ES-I3 (cell line): ENCODE measurements around the gene DNAH1.

ENCODE experiments used
- H3K36me3 ChIP-seq: 2 replicates; pipeline ENCODE4 v1.6.1; 2013; ENCODE audit warnings: mild to moderate bottlenecking, low read length, control low read depth, moderate library complexity; ENCODE audit not compliant: insufficient read depth
- H3K4me1 ChIP-seq: 2 replicates; pipeline ENCODE4 v1.6.1; 2013; ENCODE audit warnings: mild to moderate bottlenecking, control low read depth, low read length; ENCODE audit not compliant: insufficient read depth
- H3K9ac ChIP-seq: 2 replicates; pipeline ENCODE4 v1.6.1; 2013; ENCODE audit warnings: low read depth, mild to moderate bottlenecking, low read length, moderate library complexity
- H3K9me3 ChIP-seq: 2 replicates; pipeline ENCODE4 v1.6.1; 2013; ENCODE audit warnings: mild to moderate bottlenecking, low read length, moderate library complexity; ENCODE audit not compliant: control insufficient read depth, insufficient read depth

Gene DNAH1

GRCh38 chr3:52405601-52406110 is 89.5 kb downstream of the DNAH1 start:
- Histone ChIP-seq H3K9me3 (no peaks in the 10 kb centered on the region), H3K4me1 (no peaks in the 10 kb centered on the region), H3K9ac (no peak overlapping the region), H3K36me3 (peaks cover 33% of the 10 kb centered on the region)

- peaks cover 33% of the 10 kb centered on the region for H3K36me3 ChIP-seq
These were observed 90.1 kb downstream of the DNAH1 start for GRCh38 chr3:52406231-52406661.

DNA sequence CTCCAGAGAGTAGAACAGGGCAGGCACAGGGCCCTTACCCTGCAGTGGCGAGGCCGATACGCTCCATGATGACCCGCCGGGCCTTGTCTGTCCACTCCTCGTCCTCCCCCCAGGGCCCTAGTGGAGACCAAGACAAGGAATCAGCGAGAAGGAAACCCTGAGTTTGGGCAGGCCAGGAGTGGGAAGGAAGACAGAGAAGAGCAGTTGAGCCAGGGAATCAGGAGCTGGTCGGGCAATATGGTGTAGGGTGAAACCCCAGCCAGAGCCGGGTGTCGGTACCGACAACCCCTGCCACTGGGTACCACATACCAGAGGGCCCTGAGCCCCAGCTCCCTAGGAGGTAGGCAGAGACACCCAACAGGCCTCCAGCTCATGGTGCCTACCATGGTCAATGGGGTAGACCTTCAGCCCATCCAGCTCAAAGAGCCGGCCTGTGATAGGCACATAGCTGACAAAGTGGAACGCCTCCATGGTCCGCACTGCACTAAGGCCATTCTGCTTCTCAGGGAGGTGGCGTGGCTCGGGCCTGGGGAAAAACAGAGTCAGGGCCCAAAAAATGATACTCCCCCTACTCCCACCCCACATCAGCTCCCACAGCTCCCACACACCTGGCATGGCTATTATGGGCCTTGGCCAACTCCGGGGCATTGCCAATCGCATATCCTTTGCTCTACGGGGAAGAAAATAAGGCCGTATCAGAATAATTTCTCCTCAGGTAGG is 90.8 kb downstream of the DNAH1 start:
- no peaks in the 10 kb centered on the region; the same call in 1 of the 2 replicates for H3K4me1 ChIP-seq
- H3K9ac ChIP-seq = no peak overlapping the region
- H3K9me3 ChIP-seq = no peaks in the 10 kb centered on the region
- peaks cover 33% of the 10 kb centered on the region for H3K36me3 ChIP-seq

More at GRCh38 chr3:52406231-52406661, 90.1 kb downstream of the DNAH1 start:
- no peaks in the 10 kb centered on the region for H3K4me1 ChIP-seq
- H3K9me3 ChIP-seq = no peaks in the 10 kb centered on the region
- no peak overlapping the region for H3K9ac ChIP-seq

DNA sequence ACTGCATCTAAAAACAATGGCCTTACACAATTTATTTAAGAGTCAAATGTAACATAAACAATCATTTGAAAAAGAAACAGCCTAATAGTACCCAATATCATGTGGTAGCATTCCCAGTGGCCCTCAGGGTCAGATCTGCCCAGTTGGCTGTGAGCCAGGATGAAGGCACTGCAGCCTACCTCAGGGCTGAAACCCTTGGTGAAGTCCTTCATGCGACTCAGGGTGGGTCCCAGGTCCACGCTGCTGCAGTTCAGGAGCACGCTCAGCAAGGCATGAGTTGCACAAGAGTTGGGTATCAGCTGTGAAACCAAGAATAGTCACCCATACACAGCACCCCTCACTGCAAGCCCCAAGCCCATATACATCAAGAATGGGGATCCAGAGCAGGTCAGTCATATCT is 91.7 kb downstream of the DNAH1 start:
- H3K36me3 ChIP-seq = peaks cover 30% of the 10 kb centered on the region
- no peak overlapping the region for H3K9ac ChIP-seq
- no peaks in the 10 kb centered on the region for H3K9me3 ChIP-seq
- no peaks in the 10 kb centered on the region; the same call in 1 of the 2 replicates for H3K4me1 ChIP-seq

DNA sequence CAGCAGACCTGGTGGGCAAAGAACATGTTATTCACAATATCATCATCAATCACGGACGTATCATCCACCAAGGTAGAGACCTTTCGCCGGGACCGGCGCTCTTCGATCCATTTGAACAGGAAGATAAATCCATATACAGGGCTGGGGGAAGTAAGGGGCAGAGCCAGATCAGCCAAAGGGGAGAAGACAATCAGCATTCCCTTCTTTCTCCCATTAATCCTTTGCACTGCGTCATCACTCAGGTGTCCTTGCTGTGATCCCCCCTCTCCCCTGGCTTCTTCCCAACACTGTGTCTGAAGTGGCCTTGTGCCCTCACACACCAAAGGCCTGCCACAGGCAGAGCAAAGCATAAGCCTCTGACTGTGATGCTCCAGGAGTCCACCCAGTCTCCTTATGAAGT is 92.3 kb downstream of the DNAH1 start:
- Histone ChIP-seq H3K4me1 (no peaks in the 10 kb centered on the region; the same call in 1 of the 2 replicates), H3K9me3 (no peaks in the 10 kb centered on the region), H3K36me3 (peaks cover 30% of the 10 kb centered on the region), H3K9ac (no peak overlapping the region)

DNA sequence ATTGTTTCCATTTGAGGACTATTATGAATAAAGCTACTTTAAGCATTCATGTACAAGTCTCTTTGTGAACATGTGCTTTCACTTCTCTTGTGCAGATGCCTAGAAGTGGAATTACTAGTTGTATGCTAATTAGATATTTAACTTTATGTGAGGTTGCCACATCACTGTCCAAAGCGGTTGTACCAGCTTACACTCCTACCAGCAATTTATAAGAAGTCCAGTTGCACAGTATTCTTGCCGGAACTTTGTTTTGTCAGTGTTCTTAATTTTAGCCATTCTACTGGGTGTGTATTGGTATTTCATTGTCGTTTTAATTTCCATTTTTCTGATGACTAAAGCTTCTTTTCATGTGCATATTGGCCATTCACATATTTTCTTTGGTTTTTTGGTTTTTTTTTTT is 99.7 kb downstream of the DNAH1 start:
- Histone ChIP-seq H3K9ac (no peak overlapping the region), H3K4me1 (no peaks in the 10 kb centered on the region; the same call in 1 of the 2 replicates), H3K36me3 (no peaks in the 10 kb centered on the region), H3K9me3 (no peaks in the 10 kb centered on the region)

GRCh38 chr3:52420388-52420787 is 104.3 kb downstream of the DNAH1 start:
- H3K4me1 ChIP-seq = peaks cover 9% of the 10 kb centered on the region; the same call in 1 of the 2 replicates
- H3K9ac ChIP-seq = no peak overlapping the region
- H3K36me3 ChIP-seq = no peaks in the 10 kb centered on the region
- no peaks in the 10 kb centered on the region for H3K9me3 ChIP-seq

DNA sequence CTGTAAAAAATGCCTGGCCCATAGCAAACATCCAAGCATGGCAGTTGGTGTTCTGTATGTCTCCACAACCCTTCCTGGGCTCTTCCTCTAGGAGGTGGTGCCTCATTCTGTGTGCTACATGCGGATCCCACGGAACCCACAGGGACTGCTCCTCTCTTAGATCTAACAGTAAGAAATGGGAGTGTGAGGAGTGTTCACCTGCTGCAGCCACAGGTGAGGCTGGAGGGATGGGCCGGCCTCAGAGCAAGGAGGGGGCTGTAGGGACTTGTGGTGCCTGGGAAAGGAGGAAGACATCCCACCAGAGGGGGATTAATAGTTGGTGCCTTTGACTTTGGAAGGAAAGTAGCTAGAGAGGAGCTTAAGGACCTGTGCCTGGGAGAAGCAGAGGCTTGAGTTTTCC is 106.5 kb downstream of the DNAH1 start:
- H3K4me1 ChIP-seq = peaks cover 9% of the 10 kb centered on the region; the same call in 1 of the 2 replicates
- H3K9ac ChIP-seq = no peak overlapping the region
- H3K36me3 ChIP-seq = no peaks in the 10 kb centered on the region
- no peaks in the 10 kb centered on the region for H3K9me3 ChIP-seq

DNA sequence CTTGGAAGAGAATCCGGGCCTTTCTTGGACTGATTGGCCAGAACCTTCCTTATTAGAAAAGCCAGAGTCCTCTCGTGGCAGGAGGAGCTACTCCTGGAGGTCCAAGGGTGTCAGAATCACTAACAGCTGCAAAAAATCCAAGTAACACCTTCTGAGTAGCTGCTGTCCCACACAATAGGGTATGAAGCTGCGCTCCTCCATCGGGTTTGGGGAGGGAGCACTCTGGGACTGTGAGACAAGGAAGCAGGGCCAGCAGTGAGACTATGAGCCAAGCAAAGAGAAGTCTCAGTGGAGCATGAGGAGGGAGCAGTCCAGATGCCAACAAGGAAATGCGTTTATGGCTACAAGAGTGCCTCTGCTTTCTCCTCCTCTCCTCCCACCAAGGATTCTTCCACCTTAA is 107.1 kb downstream of the DNAH1 start:
- H3K9me3 ChIP-seq = no peaks in the 10 kb centered on the region
- no peaks in the 10 kb centered on the region for H3K36me3 ChIP-seq
- H3K9ac ChIP-seq = no peak overlapping the region
- H3K4me1 ChIP-seq = peaks cover 9% of the 10 kb centered on the region; the same call in 1 of the 2 replicates

- Histone ChIP-seq H3K36me3 (no peaks in the 10 kb centered on the region), H3K9ac (no peak overlapping the region), H3K9me3 (no peaks in the 10 kb centered on the region), H3K4me1 (peaks cover 4% of the 10 kb centered on the region; the same call in 1 of the 2 replicates)
These were observed 112.3 kb downstream of the DNAH1 start for GRCh38 chr3:52428151-52429005.

DNA sequence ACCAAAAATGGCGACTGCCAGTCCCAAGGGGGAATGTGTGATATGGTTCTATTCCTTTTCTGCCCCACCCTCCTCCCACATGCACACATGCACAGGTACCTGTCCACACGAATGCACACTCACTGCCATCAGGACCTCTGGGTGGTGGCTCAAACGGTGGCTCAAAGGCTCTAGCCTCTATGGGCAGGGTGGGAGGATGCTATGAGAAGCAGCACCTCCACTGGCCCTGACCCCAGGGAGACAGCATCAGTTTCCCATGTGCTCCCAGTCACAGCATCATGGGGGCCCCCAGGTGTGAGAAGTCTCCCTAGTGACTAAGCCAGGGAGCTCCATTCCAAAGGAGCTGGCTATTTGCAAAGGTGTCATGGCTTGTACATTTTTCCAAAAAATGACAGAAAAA is 112.9 kb downstream of the DNAH1 start:
- Histone ChIP-seq H3K36me3 (no peaks in the 10 kb centered on the region), H3K4me1 (no peaks in the 10 kb centered on the region), H3K9me3 (no peaks in the 10 kb centered on the region), H3K9ac (no peak overlapping the region)

DNA sequence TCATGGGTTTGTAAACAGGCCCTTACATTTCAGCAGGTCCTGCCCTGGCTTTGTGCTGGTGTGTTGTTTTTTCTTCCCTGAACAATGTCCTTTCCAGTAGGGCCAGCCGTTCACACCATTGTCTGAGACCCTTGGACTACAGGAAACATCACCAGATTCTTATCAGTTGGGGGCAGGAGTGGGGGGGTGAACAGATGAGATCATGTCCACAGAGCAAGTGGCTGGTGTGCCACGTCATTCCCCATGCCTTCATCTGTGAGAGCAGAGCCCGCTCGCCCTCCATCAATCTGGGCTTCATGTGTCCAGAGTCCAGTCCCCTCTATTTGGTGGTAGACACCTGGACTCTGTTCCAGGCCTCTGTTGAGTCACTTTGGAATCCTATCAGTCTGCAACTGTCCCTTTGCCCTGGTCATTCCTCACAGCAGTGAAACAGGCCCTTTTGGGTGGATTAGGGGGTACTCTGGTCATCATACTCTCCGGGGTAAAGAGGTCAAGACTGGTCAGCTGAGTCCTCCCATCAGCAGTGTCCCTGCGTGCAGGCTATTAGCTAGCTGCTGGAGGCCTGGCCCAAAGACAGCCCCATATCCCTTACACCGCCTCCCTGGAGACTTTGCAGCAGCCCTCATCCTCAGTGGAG is 113.8 kb downstream of the DNAH1 start:
- Histone ChIP-seq H3K4me1 (no peaks in the 10 kb centered on the region), H3K9ac (no peak overlapping the region), H3K36me3 (no peaks in the 10 kb centered on the region), H3K9me3 (no peaks in the 10 kb centered on the region)

- no peak overlapping the region for H3K9ac ChIP-seq
- H3K9me3 ChIP-seq = no peaks in the 10 kb centered on the region
- no peaks in the 10 kb centered on the region for H3K4me1 ChIP-seq
- no peaks in the 10 kb centered on the region for H3K36me3 ChIP-seq
These were observed 114.3 kb downstream of the DNAH1 start for GRCh38 chr3:52430416-52430810.

DNA sequence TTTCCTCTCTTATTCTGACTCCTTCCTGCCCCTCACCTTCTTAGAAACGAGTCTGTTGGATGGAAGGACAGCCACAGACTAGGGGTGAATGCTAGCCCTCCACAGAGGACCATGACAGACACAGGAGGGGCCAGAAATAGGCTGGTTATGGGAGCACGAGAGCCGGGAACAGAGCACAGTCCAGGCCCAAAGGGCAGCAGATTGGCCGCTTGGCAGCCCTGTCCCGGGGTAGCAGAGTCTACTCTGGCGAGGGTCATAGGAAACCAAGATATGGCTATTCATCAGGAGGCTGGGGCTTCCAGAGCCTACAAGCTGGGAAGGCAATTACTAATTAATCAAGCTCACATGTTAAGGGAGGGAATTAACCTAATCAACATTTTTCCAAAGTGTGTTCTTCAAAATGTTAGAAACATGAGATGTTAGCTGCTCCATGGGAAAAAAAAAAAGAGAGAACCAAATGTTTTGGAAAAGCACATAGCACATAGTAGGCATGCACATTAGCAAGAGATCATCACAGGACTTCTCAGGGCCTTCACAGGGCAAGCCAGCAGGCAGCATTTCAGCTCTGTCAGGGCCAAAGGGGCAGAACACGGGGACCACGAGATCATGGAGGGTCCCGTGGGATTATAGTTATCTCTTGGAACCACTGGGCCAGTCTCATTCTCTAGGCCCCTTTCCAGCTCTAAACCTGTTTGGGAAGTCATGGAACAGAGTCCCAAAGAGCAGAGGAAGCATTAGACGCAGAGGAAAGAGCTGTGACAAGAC is 115.5 kb downstream of the DNAH1 start:
- H3K36me3 ChIP-seq = no peaks in the 10 kb centered on the region
- no peak overlapping the region for H3K9ac ChIP-seq
- H3K4me1 ChIP-seq = no peaks in the 10 kb centered on the region
- H3K9me3 ChIP-seq = no peaks in the 10 kb centered on the region
